Measurements from ENCODE around the gene OAS2.
"Not testable (repeated sequence)": the region's sequence is repeated elsewhere in the genome, so short reads cannot be mapped to it uniquely, and the experiment has no call there.

Gene OAS2

DNA sequence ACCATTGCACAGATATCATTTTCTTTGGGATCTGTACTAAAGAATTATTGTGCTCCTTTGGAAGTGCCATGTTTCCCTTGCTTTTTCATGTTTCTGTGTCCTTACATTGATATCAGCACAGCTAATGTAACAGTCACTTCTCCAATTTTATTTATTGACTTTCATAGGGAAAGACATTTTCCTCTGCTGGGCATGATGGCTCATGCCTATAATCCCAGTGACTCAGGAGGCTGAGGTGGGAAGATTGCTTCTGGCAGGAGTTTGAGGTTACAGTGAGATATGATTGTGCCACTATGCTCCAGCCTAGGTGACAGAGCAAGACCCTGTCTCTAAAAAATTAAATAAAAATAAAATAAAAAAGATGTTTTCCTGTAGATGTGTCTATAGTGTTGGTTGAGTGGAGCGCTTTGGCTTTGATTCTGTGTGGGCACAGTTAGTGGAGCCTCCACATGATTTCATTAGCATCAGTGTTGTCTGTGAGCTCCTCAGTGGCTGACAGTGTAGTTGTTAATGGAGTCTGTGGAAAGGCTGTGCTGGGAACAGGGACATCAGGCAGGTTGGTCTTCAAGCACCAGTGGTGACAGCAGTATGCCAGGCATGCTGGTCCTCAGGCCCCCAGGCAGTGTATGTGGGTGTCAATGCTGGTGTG, 7.4 kb downstream of the OAS2 start:
- no peak for DNase-seq (ENCODE audit: low spot score)

DNA sequence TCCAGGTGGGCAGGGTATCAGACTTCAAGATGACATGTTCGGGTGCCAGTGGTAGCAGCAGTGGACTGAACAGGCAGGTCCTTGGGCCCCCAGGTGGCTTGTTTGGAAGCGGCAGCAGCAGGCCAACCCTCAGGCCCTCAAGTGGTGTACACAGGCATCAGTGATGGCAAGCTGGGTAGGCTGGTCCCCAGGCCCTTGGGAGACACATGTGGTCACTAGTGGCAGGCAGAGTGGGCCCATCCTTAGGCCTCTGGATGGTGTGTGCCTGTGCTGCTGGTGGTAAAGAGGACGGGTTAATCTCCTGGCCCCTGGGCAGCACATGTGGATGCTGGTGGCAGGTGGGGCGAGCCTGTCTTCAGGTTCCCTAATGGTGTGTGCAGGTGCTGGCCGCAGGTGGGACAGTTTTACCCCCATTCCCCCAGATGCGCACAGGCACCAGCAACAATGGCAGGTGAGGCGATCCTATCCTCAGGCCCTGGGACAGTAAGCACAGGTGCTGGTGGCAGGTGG, 8.0 kb downstream of the OAS2 start:
- no peak for DNase-seq (ENCODE audit: low spot score)

DNA sequence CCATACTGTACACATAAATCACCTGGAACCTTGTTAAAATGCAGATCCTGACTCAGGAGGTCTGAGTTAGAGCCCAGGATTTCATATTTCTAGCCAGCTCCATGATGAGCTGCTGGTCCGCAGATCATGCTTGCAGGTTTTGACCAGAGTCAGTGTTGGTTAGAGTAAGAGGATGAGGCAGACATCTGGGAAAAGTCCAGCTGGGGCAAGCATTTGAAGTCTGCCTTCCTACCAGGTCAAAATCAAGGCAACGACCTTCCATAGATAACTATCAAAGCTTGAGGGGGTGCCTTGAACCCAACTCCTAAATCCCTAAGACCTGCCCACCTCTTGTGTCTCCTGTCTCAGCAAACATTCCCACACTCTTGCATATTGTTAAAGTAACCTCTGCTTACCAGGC, 9.2 kb downstream of the OAS2 start:
- DNase-seq (ENCODE audit: low spot score): no peak

DNA sequence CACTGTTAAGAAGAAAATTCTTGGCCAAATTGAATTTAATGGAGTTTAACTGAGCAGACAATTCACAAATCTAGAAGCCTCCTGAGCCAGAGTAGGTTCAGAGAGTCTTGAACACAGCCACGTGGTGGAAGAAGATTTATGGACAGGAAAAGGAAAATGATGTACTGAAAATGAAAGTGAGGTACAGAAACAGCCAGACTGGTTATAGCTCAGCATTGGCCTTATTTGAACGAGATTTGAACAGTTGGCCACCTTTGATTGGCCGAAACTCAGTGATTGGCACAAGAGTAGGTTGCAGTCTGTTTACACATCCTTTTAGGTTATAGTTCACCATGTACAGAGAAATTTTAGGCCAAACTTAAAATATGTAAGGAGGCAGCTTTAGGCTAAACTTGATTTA, 9.9 kb downstream of the OAS2 start:
- no peak for DNase-seq (ENCODE audit: low spot score)

DNA sequence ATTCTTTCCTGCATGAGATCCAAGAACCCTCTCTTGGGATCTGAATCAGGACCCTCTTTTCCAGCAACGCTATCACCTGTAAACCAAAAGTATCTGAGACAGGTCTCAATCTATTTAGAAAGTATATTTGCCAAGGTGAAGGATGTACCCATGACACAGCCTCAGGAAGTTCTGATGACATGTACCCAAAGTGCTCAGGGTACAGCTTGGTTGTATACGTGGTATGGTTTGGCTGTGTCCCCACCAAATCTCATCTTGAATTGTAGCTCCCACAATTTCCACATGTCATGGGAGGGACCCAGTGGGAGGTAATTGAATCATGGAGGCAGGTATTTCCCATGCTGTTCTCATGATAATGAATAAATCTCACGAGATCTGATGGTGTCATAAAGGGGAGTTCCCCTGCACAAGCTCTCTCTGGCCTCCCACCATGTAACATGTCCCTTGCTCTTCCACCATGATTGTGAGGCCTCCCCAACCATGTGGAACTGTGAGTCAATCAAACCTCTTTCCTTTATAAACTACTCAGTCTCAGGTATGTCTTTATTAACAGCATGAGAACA, 10.6 kb downstream of the OAS2 start:
- DNase-seq (ENCODE audit: low spot score): not testable (repeated sequence)

DNA sequence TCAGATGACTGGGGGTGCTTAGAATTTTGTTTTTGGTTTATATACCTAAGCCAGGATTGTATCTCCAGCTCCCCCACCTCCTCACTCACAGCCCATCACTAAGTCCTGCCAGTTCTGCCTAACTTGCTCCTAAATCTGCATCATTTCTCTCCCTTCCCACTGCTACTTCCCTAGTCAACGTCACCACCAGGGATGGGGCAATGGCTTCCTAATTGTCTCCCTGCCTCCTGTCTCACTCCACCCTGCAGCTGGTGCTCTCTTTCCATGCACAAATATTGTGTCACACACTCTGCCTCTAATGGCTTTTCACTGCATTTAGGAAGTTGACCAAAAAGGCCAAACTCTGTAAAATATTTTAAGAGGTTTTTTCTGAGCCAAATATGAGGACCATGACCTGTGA, 11.5 kb downstream of the OAS2 start:
- DNase-seq (ENCODE audit: low spot score): no peak

DNA sequence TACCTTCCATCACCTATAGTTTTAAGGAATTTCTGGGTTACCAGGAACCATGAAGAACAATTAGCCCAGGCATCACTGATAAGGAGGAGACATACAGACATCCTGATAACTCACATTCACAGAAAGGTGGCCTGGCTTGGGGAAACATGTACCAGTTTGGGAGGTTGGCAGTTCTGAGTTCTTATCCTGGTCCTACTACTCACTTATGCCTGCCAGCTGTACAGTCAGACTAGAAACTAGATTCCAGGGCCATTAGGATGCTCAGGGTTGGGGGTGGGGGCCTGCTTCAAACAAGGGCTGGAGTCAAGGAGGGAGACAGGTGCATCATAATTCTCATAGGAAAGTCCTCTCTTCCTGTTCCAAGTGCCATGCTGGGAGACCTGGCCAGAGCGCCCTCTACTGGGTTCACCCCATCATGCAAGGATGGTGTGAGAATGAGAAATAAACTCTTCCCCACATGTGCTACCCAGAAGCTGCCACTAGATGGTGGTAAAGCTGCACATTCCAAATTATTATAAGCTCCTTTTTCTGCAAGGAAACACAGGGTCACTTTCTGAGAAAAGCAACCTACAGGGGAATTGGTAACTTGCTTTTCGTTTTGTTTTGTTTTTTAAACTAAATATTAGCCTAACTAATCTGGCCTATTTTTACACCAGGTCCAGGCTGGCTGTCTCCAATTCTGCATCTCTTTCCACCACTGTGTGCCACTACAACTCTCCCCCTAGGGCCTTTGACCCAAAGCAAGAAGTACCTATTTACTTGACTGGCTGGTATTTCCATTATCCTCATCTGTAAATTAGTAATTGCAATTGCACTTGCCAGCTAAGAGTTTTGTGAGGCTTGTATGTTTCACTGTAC, 14.5 kb downstream of the OAS2 start:
- peak; percentile 90 for DNase-seq (ENCODE audit: low spot score)

DNA sequence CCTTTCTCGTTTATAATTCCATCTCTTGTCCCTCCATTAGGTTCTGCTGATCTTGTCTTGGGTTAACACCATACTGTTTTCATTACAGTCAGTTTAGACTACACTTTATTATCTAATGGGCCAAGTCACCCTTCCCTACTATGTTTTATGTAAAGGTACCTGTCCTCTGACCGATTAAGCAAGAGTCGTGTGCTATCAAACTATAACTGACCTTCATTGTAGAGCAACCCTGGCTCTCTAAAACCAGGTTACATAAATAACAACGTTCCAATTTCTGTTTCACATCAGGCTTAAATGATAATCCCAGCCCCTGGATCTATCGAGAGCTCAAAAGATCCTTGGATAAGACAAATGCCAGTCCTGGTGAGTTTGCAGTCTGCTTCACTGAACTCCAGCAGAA, 16.7 kb downstream of the OAS2 start:
- no peak for DNase-seq (ENCODE audit: low spot score)

DNA sequence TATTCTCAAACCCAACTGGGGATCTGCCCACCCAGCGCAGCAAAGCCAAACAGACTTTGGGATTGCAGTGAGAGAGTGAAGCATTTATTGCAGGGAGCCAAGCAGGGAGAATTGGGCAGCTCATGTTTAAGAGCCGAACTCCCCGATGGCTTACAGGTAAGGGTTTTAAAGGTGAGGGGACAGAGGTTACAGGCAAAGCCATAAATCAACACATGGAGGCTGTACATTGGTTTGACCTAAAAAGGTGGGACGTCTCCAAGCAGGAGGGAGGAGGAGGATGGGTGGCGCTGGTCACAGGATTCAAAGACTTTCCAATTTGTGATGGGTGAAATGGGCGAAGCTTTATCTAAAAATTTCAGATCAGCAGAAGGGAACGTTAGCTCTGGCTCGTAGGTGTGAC, 18.2 kb downstream of the OAS2 start:
- no peak for DNase-seq (ENCODE audit: low spot score)

DNA sequence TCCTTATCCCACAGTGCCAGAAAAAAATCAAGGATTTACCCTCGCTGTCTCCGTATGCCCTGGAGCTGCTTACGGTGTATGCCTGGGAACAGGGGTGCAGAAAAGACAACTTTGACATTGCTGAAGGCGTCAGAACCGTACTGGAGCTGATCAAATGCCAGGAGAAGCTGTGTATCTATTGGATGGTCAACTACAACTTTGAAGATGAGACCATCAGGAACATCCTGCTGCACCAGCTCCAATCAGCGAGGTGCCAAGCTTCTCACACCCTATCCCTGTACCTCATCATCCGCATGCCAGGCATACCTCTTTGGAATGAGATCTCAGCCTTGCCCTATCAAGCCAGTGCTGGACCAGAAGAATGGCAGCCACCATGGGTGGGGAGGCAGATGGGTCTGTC, 19.2 kb downstream of the OAS2 start:
- DNase-seq (ENCODE audit: low spot score): no peak

DNA sequence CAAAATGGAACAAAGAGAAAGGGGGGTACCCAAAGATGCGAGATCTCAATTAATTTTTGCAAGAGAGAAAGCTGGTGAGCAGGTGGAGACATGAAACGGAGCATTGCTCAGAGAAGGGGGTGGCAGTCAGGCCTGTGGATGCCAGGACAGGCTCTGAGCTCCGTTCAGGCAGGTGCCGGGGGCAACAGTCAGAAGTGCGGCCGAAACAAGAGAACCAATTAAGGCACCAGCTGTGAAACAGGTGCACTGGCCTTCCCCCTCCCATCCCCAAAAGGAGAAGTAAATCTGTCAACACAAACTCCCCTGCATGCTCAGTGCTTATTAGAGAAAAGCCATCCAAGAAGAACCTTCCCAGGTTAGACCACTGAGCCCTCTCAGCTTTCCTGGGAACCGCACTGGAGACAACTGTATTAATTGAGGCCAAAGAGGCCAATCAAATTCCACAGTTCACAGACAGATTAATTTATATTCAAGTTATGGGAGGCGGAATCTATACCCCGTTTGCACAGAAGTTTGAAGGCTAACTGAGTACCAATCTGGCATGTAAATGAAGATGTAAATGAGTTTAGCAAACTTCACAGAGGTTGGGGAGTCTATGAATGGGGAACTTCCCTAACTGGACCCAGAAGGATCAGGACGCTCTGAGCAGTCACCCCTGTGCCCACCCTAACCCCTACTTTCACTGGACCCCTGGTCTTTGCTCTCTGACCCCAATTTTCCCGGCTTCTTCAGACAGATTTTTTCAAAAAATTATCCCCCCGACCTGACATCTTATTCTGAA, 20.9 kb downstream of the OAS2 start:
- no peak for DNase-seq (ENCODE audit: low spot score)

DNA sequence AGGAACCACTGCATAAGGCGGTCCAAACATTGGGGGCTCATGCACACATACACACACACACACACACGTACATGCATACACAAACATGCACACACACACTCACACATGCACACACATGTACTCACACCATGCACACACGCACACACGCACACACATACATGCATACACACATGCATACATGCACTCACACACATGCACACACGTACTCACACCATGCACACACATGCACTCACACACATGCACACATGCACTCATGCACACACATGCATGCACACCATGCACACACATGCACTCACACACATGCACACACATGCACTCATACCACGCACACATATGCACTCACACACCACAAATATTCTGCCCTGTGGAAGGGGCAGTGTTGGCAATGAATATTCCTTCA, 22.1 kb downstream of the OAS2 start:
- no peak for DNase-seq (ENCODE audit: low spot score)

DNA sequence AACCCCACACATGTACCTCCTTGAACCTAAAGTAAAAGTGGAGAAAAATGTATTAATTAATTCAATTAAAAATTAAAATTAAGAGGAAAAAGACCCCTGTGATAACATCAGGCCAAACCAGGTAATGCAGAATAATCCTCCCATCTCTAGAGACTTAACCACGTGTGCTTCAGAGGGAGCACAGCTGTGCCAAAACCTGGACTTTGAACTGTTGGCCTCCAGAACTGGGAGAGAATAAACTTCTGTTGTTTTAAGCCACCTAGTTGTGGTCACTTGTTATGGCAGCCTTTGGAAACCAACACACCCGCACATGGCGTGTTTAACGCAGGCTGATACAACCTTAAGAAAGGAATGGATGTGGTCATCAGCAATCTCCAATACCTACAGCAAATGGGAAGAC, 23.8 kb downstream of the OAS2 start:
- DNase-seq (ENCODE audit: low spot score): no peak

DNA sequence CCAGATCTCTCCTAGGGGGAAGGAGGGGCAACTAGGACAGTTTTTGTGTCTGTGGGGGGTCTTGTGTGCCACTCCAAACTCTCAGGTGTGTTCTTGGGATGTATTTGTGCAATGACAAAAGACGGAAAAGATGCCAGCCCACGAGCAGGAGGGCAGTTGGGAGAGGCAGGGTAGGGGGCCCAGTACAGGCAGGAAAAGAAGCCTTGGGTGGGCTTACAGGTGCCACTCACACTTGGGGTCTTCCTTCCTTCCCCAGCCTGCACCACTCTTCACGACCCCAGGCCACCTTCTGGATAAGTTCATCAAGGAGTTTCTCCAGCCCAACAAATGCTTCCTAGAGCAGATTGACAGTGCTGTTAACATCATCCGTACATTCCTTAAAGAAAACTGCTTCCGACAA, 24.4 kb downstream of the OAS2 start:
- no peak for DNase-seq (ENCODE audit: low spot score)

DNA sequence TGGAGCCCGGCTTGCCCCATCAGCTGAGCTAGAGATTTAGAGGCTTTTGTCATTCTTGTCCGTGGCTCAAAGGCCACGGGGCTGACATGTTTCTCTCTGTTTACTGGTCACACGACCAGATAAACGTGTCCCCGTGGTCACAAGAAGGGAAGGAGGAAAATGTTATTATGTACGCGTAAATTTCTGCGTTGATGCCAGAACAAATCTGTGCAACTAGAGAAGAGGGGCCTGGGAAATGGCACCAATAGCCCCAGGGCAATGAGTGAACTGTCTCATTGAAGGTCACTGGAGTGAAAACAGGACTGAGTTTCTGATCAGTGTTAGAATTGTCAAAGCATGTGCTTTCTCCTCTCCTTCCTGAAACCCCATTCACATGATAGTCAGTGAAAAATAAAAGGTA, 25.3 kb downstream of the OAS2 start:
- peak; percentile 35 for DNase-seq (ENCODE audit: low spot score)

DNA sequence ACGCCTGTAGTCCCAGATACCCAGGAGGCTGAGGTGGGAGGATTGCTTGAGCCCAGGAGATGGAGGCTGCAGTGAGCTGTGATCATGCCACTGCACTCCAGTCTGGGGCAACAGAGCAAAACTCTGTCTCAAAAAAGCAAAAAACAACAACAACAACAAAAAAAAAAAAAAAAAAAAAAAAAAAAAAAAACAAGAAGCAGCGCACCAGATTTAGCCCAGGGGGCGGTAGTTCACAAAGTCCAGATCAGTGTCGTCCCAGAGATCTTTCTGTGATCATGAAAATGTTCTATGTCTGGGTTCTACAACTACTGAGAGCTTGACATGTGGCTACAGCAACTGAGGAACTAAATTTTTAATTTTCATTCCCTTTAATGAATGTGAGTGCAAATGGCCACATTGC, 27.4 kb downstream of the OAS2 start:
- DNase-seq (ENCODE audit: low spot score): no peak

DNA sequence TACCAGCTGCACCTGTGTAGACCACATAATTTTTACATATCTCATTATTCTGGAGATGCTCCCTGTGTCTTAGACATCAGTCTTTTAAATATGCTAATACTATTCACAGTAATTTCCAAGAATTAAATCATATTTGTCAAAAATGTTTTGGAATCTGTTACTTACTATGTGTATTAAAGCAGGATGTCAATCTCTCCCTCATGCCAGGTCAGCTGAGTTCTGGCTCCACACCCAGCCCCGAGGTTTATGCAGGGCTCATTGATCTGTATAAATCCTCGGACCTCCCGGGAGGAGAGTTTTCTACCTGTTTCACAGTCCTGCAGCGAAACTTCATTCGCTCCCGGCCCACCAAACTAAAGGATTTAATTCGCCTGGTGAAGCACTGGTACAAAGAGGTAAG, 27.9 kb downstream of the OAS2 start:
- no peak for DNase-seq (ENCODE audit: low spot score)

DNA sequence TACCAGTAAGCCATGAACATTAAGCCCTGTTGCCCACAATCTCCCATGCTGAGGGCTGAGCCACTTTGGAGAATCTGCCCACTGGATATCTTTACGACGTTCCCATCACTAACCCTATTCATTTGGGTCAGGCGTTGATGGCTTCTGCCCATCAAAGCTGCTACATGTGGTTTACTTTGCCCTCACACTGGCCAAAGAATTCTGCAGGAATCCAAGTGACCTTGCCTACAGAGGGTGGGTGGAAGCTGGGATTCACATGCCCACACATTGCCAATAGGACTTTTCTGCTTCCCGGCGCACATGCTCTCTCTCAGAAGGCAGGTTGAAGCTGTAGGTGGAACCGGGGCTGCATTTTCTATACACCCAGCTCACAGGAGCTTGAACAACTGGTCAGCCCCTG, 28.3 kb downstream of the OAS2 start:
- no peak for DNase-seq (ENCODE audit: low spot score)

DNA sequence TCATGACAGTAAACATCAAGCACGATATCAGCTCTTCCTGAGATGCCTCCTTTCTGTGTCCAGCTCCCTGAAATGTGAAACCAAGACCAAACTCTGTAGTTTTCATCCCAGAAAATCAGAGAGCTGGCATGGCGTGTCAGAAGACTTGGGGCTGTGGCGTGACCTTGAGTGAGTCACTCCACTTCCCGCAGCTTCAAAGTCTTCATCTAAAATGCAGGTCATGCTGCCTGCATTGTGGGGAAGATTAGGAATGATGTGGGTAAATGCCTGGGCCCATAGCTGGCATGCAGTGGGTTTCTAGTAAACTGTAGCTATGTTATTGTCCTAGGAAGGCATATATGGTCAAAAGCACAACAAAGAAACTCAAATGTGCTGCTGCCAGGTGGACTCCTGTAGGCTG, 28.8 kb downstream of the OAS2 start:
- peak; percentile 48 for DNase-seq (ENCODE audit: low spot score)

DNA sequence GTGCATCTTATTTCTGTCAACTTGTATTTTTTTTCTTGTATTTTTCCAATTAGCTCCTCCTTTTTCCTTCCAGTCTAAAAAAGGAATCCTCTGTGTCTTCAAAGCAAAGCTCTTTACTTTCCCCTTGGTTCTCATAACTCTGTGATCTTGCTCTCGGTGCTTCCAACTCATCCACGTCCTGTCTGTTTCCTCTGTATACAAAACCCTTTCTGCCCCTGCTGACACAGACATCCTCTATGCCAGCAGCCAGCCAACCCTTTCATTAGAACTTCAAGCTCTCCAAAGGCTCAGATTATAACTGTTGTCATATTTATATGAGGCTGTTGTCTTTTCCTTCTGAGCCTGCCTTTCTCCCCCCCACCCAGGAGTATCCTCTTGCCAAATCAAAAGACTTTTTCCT, 32.4 kb downstream of the OAS2 start:
- DNase-seq (ENCODE audit: low spot score): no peak

DNA sequence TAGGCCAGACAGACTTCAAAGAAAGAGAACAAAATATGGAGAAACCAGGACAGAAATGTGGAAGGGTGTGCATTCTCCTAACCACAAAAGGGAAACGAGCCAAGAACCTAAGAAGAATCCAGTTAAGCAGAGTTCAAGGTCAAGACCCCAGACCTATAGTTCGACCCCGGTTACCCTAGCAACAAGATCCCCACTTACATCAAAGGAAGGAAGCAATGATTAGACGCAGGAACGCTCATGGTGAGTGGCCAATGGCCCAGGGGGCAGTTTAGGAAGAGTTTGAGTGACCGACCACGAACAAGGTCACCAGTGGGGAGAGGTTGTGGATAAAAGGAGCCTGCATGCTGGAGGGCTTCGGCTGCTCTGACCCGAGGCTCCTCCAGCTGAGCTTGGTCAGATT, 36.2 kb downstream of the OAS2 start:
- DNase-seq (ENCODE audit: low spot score): no peak

DNA sequence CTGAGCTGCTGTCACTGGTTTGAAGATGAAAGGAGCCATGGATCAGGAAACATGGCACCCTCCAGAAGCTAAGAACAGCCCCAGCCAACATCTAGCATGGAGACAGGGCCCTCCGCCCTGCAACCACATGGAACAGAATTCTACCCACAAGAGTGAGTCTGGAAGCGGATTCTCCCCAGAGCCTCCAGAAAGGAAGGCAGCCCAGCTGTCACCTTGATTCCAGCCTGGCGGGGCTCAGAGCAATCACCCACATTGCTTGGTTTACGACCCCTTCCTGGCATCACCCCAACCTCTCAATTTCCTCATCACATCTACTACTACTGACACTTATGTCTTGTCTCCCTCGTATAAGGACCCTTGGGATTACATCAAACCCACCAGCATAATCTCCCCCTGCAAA, 38.5 kb downstream of the OAS2 start:
- no peak for DNase-seq (ENCODE audit: low spot score)

DNA sequence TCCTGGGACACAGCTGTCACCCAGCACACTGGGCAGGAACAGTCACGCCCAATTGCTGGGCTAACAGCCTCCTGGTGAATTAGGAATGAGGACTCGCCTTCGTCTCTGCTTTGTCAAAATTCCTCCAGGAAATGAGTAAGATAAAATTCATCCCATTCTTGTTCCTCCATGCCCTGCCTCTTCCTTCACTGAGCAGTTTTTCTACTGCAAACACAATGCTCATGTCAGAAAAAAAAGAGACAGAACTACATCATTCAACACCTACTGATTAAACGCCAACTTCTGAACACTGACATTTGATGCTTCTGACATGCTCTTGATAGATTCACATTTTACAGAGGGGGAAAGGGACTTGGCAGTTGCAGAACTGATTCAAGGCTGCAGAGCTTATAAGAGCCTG, 40.7 kb downstream of the OAS2 start:
- no peak for DNase-seq (ENCODE audit: low spot score)

Measured in COLO829 (cell line).